Fibroblast of the aortic adventitia (primary cell): Measurements from ENCODE around the gene PACRG. TPM values are rescaled to one million over a fixed set of nuclear protein-coding genes. Genes with fewer than 3 reads are reported as not detected.

Experiments used
- DNase-seq: peaks from one replicate; pipeline ENCODE4 v3.0.0-alpha.2; 2010; ENCODE audit warnings: low read depth
- H3K4me3 ChIP-seq: 2 replicates; pipeline ENCODE4 v1.5.1; 2011; ENCODE audit warnings: low read depth, mild to moderate bottlenecking, control low read depth, low read length, moderate library complexity
- CTCF ChIP-seq: IDR thresholded peaks from 2 replicates; pipeline ENCODE4 v1.5.1; 2011; ENCODE audit warnings: mild to moderate bottlenecking, low read length, control low read depth, inconsistent platforms; ENCODE audit not compliant: insufficient read depth
- total RNA-seq: library from RNA; depleted of rRNA; stranded (reverse); fragments of >200 nt; gene quantifications from 2 replicates; pipeline ENCODE4 v1.2.3, GENCODE V29; 2012; ENCODE audit warnings: low replicate concordance

The PACRG gene
- total RNA-seq, 1 donor, result 0.63 TPM

DNA sequence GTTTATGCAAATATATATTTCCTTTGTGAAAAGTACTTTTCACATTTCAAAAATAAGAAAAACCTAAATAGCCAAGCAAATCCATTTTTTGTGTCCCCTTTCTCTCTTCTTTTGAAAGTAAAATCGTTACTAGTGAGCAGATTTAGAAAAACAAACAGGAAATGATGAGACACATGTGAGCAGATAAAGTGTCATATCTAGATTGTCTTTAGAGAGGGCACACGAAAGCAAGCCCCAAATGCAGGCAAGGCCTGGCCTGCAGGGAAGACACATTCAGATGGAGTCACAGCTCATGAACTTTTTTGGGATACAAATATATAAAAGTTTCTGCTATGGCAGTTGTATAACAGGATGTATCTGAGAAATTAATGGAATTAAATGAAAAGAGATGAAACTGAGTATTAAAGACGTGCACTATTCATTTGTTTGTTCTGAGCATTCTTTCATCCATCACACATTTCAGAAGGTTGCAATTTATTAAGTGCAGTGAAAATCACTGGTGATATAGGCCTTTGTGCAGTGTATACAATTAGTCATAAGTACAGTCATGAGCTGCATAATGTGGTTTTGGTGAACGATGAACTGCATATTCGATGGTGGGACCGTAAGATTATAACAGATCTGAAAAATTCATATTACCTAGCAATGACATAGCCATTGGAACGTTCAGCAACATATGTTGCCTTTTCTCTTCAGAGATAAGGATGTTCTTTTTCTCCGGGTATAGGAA lies 101.4 kb downstream of the PACRG start:
- no peak overlapping the region for H3K4me3 ChIP-seq
- DNase-seq, result no peak
- no peak for TF ChIP-seq CTCF

DNA sequence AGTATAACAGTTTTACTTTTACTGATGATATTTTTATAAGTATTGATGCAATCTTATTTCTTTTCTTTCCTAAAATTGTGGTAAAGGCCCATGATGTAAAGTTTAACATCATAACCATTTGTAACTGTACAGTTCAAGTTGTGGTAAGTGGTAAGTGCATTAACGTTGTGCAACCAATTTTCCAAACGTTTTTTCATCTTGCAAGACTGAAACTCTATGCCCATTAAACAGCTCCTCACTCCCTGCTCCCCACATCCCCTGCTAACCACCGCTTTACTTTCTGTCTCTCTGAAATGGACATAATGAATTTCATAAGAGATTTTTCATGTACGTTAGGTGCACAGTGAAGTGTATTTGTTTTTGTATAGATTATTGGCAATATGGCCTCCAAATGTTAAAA lies 106.0 kb downstream of the PACRG start:
- no peak for TF ChIP-seq CTCF
- no peak for DNase-seq
- H3K4me3 ChIP-seq, result no peak overlapping the region

DNA sequence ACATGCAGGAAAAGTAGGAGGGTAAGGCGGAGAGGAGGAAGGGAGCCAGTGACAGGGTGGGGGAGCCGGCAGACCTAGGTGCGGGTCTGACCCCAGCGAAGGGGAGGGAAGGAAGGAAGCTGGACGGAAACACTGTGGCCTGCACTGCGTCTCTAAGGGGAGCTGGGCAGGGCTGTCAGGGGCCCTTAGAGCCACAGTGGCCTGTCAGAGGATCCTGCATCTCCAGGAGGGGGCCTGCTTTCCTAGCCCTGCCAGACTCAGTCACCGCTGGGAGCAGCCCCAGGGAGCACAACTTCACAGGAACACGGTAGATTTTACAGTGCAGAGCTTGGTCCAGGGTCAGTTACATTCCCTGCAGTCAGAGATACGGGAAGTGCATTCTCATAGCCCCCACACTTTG lies 118.2 kb downstream of the PACRG start:
- TF ChIP-seq CTCF, result no peak
- no peak overlapping the region for H3K4me3 ChIP-seq
- DNase-seq, result no peak

DNA sequence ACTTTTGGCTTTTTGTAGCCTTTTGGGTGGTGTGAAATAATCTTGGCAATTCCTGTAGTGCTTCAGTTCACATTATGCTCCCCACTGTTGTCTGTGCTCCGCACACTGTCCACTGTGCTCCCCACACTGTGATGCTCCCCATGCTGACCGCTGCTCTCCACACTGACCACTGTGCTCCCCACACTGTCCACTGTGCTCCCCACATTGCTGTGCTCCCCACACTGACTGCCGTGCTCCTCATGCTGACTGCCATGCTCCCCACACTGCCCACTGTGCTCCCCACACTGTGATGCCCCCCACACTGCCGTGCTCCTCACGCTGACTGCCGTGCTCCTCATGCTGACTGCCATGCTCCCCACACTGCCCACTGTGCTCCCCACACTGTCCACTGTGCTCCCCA lies 118.9 kb downstream of the PACRG start:
- no peak for TF ChIP-seq CTCF
- no peak for DNase-seq

DNA sequence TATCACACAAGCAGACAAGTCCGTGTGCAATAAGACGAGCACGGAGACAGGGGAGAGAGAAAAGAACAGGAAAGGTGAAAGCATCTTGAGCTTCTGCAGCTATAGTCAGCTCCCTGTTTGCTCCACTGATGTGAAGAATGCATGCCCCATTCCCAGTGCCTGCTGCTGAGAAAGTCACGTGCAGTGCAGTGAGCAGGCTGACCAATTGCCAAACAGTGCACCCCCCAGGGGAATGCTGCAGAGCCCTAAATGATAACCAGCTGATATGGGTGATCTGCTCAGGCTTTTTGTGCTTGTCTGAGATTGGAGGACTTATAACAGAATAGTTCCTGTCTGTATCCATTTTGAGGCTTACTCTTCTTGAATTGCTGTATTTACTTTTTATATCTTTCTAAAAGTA lies 121.5 kb downstream of the PACRG start:
- no peak for TF ChIP-seq CTCF
- DNase-seq, result no peak
- H3K4me3 ChIP-seq, result no peak overlapping the region

More for the DNA sequence above, 118.9 kb downstream of the PACRG start:
- no peak overlapping the region for H3K4me3 ChIP-seq

DNA sequence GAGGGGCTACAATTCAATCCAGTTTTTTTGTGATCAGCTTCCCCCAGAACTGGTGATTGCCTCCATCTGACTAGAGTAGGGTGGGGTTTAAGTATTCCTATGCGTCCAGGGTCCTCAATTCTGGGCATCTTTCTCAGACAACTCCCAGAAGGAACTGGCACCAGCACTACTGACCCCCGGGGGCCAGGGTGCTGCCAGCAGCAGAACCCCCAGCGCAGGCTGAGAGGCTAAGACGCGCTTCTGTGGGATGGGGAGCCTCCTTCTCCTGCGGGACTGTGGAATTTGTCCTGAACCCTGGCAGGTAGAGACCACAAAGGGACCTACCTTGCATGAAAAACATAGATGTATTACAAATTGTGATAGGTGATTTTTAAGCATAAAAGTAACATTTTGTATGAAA lies 124.4 kb downstream of the PACRG start:
- TF ChIP-seq CTCF, result no peak
- H3K4me3 ChIP-seq, result no peak overlapping the region
- no peak for DNase-seq
